BE2C (cell line): Measurements from ENCODE around the gene CFAP77.

Experiments
- DNase-seq: peaks from one replicate; pipeline ENCODE4 v3.0.0-alpha.2; 2020
- H3K27me3 ChIP-seq: fragments of 250-450 bp; sonication (Bioruptor Pico); 2 replicates; pipeline ENCODE4 v1.5.1; 2020; ENCODE audit warnings: mild to moderate bottlenecking
- H3K36me3 ChIP-seq: fragments of 250-450 bp; sonication (Bioruptor Pico); 2 replicates; pipeline ENCODE4 v1.5.1; 2020; ENCODE audit warnings: mild to moderate bottlenecking
- H3K4me1 ChIP-seq: fragments of 250-450 bp; sonication (Bioruptor Pico); 2 replicates; pipeline ENCODE4 v1.5.1; 2020
- H3K4me3 ChIP-seq: 2 replicates; pipeline ENCODE4 v1.5.1; 2011; ENCODE audit warnings: low read depth, low read length
- H3K9me3 ChIP-seq: fragments of 250-450 bp; sonication (Bioruptor Pico); 2 replicates; pipeline ENCODE4 v1.5.1; 2020
- CTCF ChIP-seq: IDR thresholded peaks from 2 replicates; pipeline ENCODE4 v1.5.1; 2012; ENCODE audit warnings: mild to moderate bottlenecking, low read depth, low read length

Gene CFAP77

GRCh38 chr9:132494857-132495256 is 84.8 kb downstream of the CFAP77 start:
- no peaks in the 10 kb centered on the region for H3K9me3 ChIP-seq
- no peaks in the 10 kb centered on the region for H3K36me3 ChIP-seq
- no peak for DNase-seq
- no peaks in the 10 kb centered on the region for H3K27me3 ChIP-seq
- H3K4me3 ChIP-seq, result no peak overlapping the region
- H3K4me1 ChIP-seq, result no peaks in the 10 kb centered on the region
- TF ChIP-seq CTCF, result no peak

GRCh38 chr9:132497731-132498130 is 87.7 kb downstream of the CFAP77 start:
- H3K9me3 ChIP-seq, result no peaks in the 10 kb centered on the region
- no peak for TF ChIP-seq CTCF
- no peaks in the 10 kb centered on the region for H3K27me3 ChIP-seq
- H3K36me3 ChIP-seq, result no peaks in the 10 kb centered on the region
- H3K4me1 ChIP-seq, result no peaks in the 10 kb centered on the region
- no peak for DNase-seq
- H3K4me3 ChIP-seq, result no peak overlapping the region

GRCh38 chr9:132498531-132499210 is 88.7 kb downstream of the CFAP77 start:
- TF ChIP-seq CTCF, result no peak
- no peaks in the 10 kb centered on the region for H3K36me3 ChIP-seq
- H3K27me3 ChIP-seq, result no peaks in the 10 kb centered on the region
- no peak for DNase-seq
- H3K4me3 ChIP-seq, result no peak overlapping the region
- H3K4me1 ChIP-seq, result no peaks in the 10 kb centered on the region
- no peaks in the 10 kb centered on the region for H3K9me3 ChIP-seq

- no peaks in the 10 kb centered on the region for H3K4me1 ChIP-seq
- no peak for DNase-seq
- H3K36me3 ChIP-seq, result no peaks in the 10 kb centered on the region
- TF ChIP-seq CTCF, result no peak
- no peak overlapping the region for H3K4me3 ChIP-seq
- H3K27me3 ChIP-seq, result no peaks in the 10 kb centered on the region
- H3K9me3 ChIP-seq, result no peaks in the 10 kb centered on the region
These were observed 89.2 kb downstream of the CFAP77 start for GRCh38 chr9:132499251-132499650.

GRCh38 chr9:132500193-132500592 is 90.2 kb downstream of the CFAP77 start:
- H3K4me3 ChIP-seq, result no peak overlapping the region
- no peaks in the 10 kb centered on the region for H3K36me3 ChIP-seq
- H3K27me3 ChIP-seq, result no peaks in the 10 kb centered on the region
- no peaks in the 10 kb centered on the region for H3K9me3 ChIP-seq
- TF ChIP-seq CTCF, result no peak
- no peaks in the 10 kb centered on the region; the same call in 1 of the 2 replicates for H3K4me1 ChIP-seq
- no peak for DNase-seq

- Histone ChIP-seq H3K9me3 (no peaks in the 10 kb centered on the region), H3K27me3 (no peaks in the 10 kb centered on the region), H3K36me3 (no peaks in the 10 kb centered on the region), H3K4me1 (peaks cover 16% of the 10 kb centered on the region), H3K4me3 (no peak overlapping the region)
- peak; percentile 6; the same call in 1 of the 2 replicates for TF ChIP-seq CTCF
- DNase-seq, result no peak
These were observed 92.5 kb downstream of the CFAP77 start for GRCh38 chr9:132502480-132502879.
